Endothelial cell of hepatic sinusoid (primary cell): ENCODE results near the gene CCDC187.

Source experiments
- in situ Hi-C: cut with HindIII; loops from 2 replicates; pipeline ENCODE4 v1.10.0; 2017; ENCODE audit warnings: low sequenced_read_pairs

Gene CCDC187

DNA sequence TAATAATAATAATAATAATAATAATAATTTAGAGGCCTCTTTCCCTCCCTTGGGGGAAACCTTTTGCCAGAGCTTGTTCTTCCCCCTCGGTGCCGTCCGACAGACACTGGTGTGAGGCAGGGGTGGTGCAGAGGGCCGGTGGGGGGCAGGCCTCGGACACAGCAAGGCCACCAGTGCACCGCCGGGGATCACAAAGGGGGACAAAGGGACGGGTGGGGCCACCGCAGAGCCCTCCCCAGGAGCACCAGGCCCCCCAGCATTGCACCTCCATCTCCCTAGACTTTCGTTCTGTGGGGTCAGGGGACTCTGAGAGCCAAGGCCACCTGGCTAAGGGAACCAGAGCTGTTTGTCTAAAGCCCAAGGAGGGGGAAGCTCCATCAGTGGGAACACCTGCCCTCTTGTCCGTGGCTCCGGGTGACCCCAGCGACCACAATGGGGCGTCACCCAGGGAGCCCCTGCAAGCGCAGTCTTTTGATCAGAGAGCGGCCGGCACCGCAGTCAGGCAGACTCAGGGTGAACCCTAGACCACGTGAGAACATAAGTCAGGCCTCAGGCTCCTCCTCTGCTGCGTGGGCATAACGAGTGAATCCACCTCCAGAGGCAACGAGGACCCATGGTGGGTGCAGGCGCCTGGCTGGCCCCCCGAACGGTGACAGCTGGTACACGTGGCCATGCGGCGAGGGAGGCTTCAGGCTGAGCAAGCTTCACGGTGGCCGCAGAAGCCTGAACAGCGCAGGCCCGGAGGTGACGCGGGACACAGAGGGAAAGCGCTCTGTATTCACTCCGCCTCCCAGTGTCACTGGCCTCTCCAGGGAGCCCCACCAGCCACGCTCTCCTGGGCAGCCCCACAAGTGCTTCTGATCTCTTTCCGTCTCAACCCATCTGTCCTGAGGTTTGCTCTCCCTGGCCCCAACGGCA, 46.3 kb downstream of the CCDC187 start:
- in situ Hi-C loops: no loop called here

DNA sequence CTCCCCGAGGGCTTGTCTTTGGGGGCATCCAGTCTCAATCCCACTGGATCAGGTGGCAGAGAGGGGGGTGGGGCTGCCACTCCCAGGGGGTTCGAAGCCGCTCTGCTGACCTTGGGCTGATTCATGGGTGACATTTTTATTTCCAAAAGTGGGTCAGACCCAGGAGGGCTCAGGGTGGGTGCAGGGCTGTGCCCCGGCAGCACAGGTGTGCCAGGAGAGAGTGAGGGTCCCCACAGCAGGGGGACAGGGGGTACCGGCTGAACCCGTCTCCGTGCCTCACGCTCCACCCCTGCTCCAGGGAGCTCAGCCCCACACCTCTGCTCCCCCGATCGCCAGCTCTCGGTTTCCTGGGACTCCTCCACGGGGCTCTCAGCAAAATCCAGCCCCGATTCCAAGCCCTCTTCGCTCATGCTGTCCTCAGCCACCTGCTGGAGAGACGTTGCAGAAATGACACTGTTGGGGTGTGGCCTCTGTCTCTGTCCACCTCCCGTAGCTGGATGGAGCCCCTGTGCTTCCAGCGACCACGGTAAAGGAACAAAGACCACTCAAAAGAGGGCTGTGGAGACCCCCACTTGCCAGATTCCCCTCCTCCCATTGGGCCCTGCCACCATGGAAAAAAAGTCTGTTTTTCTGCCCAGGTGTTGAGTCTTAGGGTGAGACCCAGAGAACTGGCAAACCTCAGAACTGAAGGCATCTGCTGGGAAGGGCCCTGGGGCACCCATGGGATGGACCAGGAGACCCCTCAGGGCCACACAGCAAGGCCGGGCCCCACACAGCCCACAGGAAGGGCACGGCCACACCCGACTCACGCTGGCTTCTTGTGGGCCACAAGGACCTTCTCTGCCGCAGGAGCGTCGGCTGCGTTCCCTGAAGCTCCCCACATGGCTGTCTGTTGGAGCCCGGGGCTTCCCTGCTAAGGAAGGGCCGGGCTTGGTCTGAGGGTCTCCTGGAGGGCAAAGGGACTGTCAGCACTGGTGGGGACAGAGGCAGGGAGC, 47.7 kb downstream of the CCDC187 start:
- in situ Hi-C loops: no loop called here

DNA sequence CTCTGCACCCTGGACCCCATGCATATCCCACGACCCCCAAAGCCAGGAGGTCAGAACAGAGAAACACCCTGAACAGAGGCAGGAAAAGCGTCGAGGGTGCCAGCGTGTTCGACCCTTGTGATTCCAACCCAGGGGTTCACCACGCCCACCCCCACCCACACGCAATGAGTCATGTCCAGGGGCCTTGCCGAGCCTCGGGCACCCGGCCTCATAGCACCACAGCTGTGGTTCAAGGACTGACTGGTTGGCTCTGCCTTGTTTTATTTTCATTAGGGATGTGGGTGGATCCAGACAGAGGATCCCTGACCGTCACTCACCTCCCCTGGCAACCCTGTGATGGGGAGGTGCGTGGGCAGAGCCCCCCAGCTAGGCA, 48.7 kb downstream of the CCDC187 start:
- in situ Hi-C loops: no loop called here

DNA sequence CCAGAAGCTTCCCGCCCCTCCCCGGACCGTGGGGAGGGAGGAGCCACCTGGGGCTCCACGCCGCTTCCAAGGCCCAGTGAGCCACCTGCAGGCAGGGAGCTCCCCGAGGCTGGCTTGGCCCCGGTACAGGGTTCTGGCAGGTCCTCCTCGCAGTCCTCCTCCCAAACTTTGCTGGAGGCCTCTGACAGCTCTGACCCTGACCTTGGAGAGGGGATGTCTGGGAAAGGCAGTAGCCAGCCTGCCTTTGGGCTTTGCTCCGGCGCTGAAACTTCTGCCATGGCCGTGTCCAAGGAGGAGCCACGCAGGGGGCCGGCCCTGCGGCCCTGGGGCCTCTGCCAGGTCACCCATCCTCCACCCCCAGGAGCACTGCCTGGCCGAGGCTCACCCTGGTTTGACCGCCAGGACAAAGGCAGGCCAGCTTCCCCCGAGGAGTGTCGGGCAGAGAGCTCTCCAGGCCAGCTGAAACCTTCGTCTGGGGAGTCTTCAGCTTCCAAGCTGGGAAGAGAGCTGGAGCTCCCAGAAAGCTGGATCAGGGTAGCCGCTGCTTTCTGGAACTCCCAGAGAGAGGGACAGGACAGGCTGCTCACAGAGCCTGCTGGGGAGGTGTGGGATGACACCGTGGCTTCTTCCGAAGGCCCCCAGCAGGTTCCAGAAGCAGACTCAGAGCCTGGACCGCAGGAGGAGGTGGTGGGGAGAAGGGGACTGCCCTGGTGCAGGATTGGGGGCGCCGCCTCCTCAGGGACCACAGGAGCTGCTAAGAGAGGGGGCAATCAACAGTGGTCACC, 49.3 kb downstream of the CCDC187 start:
- in situ Hi-C loops: no loop called here

DNA sequence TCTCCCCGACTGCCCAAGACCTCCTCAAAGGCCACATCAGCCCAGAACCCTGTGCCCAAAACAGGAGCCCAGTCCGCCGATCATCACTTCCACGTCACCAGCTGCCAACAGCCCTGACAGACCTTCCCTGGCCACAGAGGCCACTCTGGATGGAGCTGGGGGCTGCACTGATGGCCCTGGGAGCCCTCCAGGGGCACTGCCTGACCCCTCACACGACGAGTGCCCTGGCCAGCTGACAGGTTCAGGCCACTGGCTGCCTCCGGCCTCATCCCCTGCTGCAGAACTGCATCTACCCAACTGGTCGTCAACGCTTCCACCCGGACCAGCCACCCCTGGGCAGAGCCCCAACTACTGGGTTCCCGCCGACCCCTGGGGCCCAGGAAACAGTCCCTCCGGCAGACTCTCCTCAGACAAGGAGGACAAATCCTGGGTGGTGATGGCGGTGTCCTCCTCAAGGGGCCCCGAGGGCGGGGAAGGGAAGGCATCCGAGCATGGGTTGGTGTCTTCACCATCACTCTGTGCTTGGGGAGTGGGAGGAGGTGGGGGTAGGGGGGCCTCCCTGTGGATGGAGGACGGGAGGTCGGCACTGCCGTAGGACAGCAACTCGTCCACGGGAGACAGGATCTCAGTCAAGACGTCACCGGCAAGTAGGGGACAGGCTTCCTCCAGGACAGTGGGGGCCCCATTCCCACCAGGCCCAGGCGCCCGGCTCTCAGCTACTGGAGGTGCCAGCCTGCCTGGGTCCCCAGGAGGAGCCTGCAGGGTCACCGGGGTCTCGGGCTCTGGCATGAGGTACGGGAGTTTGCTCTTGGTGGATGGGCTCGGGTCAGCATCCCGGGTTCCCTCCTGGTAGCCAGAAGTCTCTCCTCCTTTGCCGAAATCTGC, 50.4 kb downstream of the CCDC187 start:
- in situ Hi-C loops: no loop called here

DNA sequence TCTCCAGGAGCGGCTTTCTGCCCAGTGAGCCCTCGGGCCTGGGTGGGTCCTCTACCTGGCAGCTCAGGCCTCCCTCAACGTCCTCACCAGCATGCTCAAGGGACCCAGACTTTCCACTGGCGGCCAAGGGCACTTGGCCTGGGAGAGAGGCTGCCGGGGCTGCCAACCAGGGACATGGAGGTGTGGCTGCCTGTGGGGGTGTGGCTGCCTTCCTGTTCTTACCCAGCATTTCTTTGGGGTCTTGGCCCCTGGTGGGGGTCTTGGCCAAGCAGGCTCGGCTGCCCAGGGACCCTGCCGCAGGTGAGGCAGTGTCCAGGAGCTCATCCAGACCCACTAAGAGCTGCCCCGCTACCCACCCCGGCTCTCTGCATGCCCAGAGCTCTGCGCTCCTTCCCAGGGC, 51.0 kb downstream of the CCDC187 start:
- in situ Hi-C loops: no loop called here

DNA sequence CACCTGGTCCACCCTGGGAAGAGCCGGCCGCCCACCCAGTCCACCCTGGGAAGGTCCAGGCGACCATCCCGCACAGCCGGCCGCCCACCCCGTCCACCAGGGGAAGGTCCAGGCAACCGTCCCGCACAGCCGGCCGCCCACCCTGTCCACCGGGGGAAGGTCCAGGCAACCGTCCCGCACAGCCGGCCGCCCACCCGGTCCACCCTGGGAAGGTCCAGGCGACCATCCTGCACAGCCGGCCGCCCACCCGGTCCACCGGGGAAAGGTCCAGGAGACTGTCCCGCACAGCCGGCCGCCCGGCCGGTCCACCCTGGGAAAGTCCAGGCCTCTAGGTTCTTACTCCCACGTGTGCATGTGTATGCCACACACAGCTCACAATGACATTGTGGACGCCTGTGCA, 51.6 kb downstream of the CCDC187 start:
- in situ Hi-C loops: no loop called here

DNA sequence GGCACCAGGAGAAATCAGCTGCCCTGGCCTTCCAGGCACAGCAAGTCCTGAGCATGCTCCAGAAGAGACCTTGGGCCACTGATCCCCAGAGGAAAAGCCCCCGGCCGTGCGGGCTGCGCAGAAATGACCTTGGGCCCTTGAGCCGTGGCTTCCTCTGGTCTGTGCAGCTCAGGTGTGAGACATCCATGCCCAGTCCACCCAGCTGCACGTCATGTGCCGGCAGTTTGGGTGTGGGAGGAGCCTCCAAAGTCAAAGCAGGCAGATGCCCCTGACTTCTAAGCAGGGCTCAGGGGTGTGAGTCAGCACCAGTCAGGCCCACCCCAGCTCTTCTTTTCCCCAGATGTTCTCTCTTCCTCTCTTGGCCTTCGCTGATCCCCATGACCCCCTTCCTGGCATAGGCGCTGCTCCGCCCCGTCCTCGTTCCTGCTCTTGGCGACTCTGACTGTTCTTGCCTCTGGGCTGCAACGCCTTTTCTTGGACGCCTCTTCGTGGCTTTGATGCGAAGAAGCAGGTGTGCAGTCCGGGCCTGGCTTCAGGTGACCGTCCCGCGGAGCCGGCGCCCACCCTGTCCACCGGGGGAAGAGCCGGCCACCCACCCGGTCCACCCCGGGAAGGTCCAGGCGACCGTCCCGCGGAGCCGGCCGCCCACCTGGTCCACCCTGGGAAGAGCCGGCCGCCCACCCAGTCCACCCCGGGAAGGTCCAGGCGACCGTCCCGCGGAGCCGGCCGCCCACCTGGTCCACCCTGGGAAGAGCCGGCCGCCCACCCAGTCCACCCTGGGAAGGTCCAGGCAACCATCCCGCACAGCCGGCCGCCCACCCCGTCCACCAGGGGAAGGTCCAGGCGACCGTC, 52.4 kb downstream of the CCDC187 start:
- in situ Hi-C loops: no loop called here

DNA sequence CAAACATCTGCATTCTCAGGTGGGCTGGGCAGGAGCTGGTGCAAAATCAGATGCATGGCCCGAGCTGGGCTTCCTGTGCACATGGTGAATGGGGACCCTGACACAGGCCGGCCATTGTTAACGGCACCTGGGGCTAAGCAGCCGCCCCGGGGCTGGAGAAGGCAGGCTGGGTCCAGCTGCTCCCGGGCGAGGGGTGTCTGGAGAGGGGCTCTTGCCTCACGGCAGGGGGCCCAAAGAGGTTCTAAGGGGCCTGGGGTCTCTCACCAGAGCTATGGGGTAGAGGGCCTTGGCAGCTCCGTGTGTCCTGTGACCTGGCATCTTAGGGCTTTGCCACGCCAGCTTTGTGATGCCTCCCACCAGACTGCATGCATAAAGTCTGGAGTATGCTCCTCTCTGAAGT, 53.2 kb downstream of the CCDC187 start:
- in situ Hi-C loops: no loop called here

DNA sequence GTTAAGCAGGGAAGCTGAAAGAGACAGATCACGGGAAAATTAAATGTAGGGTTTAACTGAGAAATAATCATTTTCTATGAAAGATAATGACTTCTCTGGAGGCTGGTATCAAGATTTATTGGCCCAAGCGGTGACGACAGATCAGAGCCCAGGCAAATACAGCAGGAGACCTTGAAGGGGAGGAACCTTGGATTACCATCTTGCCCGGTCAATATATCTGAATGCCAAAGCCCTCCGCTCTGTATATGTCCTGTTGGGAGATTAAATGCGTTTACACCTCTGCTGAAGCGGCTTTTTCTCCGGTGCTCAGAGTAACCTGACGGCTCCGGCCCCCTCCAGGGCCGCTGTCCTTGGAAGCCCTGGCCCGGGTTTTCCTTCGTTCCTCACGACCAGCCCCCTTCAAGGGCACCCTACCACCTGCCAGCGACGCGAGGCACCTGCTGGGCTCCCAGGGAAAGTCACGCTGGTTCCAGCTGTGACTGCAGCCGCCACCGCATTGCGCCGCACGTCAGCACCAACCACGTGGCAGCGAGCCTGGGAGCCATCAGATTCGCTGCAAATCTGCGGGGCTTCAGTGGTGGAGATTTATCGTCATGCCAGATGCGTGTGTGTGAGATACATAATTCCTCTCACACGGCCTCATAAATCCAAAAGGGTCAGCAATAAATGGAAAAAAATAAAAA, 53.9 kb downstream of the CCDC187 start:
- in situ Hi-C loops: loop anchor here (10.0 kb wide), 1 partner anchor 195 kb away; no protein-coding TSS in a partner anchor

DNA sequence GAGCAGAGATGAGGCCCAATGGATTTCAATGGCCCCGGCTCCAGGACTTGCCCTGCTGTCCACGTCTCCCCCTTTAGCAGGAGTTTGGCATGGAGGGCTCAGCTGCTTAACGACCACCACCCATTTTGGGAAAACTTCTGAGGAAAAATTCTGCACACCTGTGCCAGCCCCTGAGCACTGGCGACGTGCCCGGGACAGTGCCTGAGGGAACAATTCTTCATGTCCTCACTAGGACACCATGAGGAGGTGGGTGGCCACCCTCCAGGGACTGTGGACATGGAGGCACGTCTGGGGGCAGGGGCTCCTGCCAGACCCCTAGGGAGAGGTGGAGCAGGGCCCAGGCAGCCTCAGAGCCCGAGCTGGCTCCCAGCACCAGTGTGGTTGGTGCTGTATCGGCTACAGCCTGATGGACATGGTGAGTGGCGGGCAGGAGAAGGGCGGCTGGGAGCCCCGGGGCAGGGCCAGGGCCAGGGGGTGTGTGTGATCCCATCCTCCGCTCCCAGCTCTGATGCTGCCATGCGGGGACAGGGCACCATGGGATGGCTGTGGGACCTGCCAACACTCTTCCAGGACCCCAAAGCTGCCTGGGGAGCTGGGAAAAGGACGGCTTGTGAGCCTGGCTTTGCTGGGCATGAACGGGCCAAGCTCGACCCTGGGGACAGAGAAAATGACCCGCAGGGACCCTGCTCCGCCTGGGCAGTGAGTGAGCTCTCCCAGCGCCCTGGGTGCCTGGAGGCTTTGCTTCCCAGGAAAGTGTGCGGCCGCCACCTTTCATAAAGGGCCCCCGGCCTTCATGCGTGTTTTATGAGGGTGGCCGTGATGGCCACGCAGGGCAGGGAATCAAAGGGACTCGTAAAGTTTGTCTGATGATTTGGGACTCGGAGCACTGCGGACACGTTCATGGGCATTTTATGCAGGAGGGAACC, 54.7 kb downstream of the CCDC187 start:
- in situ Hi-C loops: loop anchor here (10.0 kb wide), 1 partner anchor 196 kb away; no protein-coding TSS in a partner anchor

DNA sequence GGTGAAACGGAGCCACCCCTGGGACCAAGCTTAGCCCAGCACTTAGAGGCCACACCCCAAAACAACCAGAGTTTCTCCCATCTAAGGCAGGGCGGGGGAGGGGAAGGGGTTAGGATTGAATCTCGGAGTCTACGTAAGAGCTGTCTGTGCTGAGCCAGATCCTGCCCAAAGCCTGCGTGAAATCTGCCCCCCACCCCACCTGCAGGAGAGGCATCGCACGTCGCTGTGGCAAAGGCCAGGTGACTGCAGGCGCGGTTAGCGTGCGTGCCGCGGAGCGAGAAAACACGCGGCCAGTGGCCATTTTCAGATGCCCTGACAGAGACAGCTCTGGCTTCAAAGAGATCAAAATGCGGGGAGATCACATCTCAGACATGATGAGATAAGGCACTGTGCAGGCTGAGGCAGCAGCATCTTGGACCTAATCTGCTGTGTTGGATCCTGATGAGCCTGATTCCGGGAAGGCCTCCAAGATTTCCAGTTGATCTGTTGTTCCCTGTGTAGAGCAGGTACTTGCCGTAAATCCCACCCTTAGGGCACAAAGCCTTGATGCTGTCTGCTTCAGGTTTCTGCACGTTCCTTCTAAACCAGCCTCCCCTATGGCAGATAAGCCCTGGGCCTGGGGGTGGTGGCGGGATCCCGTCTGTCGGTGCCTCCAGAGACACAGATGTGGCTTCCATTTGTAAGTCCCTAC, 55.8 kb downstream of the CCDC187 start:
- in situ Hi-C loops: loop anchor here (10.0 kb wide), 1 partner anchor 197 kb away; no protein-coding TSS in a partner anchor

DNA sequence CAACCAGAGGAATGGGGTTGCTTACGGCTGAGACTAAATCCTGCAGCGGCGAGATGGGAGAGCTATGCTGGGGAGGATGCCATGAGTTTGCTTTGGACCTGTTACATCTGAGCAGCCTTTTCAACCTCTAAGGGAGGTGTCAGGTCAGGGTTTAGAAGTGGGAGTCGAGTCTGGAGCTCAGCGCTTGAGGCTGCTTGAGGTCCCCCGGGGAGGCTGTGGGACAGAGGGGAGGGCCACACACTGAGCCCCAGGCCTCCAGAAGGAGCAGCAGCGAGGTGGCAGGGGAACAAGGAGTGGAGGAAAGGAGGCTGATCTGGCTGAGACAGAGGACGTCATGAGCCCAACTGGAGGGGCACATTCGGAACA, 56.4 kb downstream of the CCDC187 start:
- in situ Hi-C loops: loop anchor here (10.0 kb wide), 1 partner anchor 197 kb away; no protein-coding TSS in a partner anchor

DNA sequence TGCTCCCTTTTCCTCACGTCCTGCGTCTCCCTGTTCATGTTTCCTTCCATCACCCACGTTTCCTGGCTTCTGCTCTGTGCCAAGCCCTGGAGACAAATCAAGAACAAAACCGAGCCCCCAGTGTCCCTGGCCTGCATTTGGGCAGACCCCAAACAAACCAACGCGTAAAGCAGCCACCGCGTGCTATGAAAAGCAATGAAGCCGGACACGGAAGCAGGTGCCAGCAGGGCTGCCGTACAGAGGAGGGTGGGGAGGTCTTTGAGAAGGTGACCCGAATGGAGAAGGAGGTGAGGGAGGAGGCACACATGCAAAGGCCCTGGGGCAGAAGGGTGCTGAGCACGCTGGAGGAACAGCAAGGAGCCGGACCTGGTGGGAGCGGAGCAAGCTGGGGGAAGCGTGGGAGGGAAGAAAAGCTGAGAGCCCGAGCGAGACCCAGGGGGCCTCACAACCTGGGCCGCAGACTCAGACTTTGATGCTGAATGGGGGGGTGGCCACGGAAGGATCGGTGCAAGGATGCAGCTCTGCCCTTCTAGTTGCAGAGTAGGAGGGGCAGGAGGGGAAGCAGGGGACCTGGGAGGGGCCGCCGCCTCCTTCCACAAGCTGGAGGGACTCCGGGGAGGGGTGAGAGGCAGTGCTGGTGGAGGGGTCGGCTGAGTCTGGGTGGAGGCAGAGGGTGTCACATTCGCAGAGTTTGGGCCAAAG, 56.9 kb downstream of the CCDC187 start:
- in situ Hi-C loops: loop anchor here (10.0 kb wide), 1 partner anchor 198 kb away; no protein-coding TSS in a partner anchor

DNA sequence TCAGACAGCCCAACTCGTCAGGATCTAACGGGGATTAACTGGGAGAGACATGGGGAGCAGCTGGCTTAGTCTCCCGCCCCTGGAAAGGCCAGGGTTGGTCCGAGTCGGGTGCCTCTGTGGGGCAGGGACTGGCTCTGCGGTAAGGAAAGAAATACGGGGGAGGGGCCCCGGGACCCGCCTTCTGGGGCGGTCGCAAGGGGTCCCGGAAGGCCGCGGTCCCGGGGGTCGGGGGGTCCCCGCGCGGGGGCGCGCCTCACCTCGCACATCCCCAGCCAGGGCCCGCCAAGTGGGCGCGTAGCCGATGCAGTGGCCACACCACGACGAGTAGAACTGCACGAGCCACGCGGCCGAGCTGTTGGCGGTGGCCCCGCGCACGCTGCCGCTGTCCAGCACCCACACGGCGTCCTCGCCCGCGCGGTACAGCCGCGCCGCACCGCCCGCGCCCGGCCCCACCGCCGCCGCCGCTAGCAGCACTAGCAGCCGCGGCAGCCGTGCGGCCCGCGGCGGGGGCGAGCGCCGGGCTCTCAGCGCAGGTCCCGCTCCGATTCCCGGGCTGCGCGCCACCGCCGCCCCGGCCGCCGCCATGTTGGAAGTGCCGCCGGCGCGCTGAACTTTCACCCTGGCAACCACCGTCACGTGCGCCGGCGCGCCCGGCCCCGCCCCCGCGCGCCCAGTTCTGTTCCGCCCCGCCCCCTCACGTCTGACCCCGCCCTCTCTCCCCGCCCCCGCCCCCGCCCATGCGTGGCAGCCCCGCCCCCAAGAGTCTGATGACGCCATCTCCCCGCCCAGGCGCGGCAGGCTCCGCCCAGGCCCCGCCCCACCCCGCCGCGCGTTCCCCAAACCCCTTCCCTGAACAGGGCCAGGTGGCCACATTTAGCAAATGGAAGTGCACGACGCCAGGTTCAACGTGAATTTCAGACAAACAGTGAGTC, 58.4 kb downstream of the CCDC187 start, which contains the start of gene QSOX2:
Gene QSOX2 (minus strand): TSS at position 594 of the 932 bp plus-strand sequence. CDS start 9 bp downstream, at position 585.
- in situ Hi-C loops: loop anchor here (10.0 kb wide), 1 partner anchor 199 kb away; no protein-coding TSS in a partner anchor
